A549 (cell line): ENCODE data around the gene ZDHHC17. TPM values are rescaled to one million over a fixed set of nuclear protein-coding genes. Genes with fewer than 3 reads are reported as not detected.

Source experiments
- ATAC-seq, 2 experiments: fragments of 200-7000 bp in 1 of 2; fragments of >200 bp in 1 of 2; cut with Nextera tagmentation in 1 of 2; cut with Tn5 transposase in 1 of 2; 3 replicates each; pipeline versions ENCODE4 v1.8.0 to v1.9.1; 2018 to 2020; ENCODE audit warnings: mild to moderate bottlenecking in 1 of 2, moderate library complexity in 1 of 2
- CTCF ChIA-PET: fragments of 300-600 bp; sonication (Branson Sonifier 250); formaldehyde crosslinking; extraction: SDS; loops from one replicate; lab custom pipeline; 2021; ENCODE audit warnings: antibody characterized with exemption, inconsistent platforms; lab: Yijun Ruan, JAX
- POLR2A ChIA-PET: fragments of 350-600 bp; formaldehyde crosslinking; extraction: SDS; loops from one replicate; lab custom pipeline; 2021; ENCODE audit warnings: antibody characterized with exemption, inconsistent platforms; lab: Yijun Ruan, JAX
- DNase-seq, 2 experiments: peaks; one replicate each; pipeline versions ENCODE4 v3.0.0 to v3.0.0-alpha.2; 2011 to 2016; ENCODE audit warnings: low read depth in 1 of 2, low spot score in 1 of 2
- FAIRE-seq: peaks from 2 replicates; lab custom pipeline; 2011; peaks lifted over from hg19 to GRCh38; lab: Jason Lieb, UNC
- H3K27ac ChIP-seq, 2 experiments: fragments of >200 bp; sonication (Bioruptor Twin); formaldehyde crosslinking; 3 replicates each; pipeline ENCODE4 v1.5.1; 2016 to 2017
- H3K4me1 ChIP-seq: fragments of >200 bp; sonication (Bioruptor Twin); formaldehyde crosslinking; 3 replicates; pipeline ENCODE4 v1.6.1; 2016
- H3K4me2 ChIP-seq: fragments of >200 bp; sonication (Bioruptor Twin); formaldehyde crosslinking; 3 replicates; pipeline ENCODE4 v1.6.1; 2016
- H3K4me3 ChIP-seq: fragments of >200 bp; sonication (Bioruptor Twin); formaldehyde crosslinking; 3 replicates; pipeline ENCODE4 v1.5.1; 2016
- H3K9me3 ChIP-seq: fragments of >200 bp; sonication (Bioruptor Twin); formaldehyde crosslinking; 3 replicates; pipeline ENCODE4 v1.6.1; 2016
- CBX2 ChIP-seq: fragments of 200-600 bp; sonication (generic); IDR thresholded peaks from 2 replicates; pipeline ENCODE4 v1.6.1; 2016; ENCODE audit warnings: low read depth, mild to moderate bottlenecking, borderline replicate concordance
- CHD2 ChIP-seq: fragments of 150-350 bp; IDR thresholded peaks from 2 replicates; pipeline ENCODE4 v1.6.1; 2014; ENCODE audit warnings: low read length; ENCODE audit not compliant: partially characterized antibody
- EHMT2 ChIP-seq: fragments of 200-600 bp; sonication (generic); IDR thresholded peaks from 2 replicates; pipeline ENCODE4 v1.6.1; 2016; ENCODE audit warnings: antibody characterized with exemption, low read depth, mild to moderate bottlenecking, moderate library complexity
- GATA3 ChIP-seq: IDR thresholded peaks from 2 replicates; pipeline ENCODE4 v1.6.1; 2012; ENCODE audit warnings: borderline replicate concordance
- HMGXB4 ChIP-seq: fragments of 250-450 bp; sonication (Bioruptor Pico); IDR thresholded peaks from 2 replicates; pipeline ENCODE4 v1.5.0; 2021; ENCODE audit warnings: mild to moderate bottlenecking, moderate library complexity, borderline replicate concordance
- HOXB13 ChIP-seq: fragments of 250-450 bp; sonication (Bioruptor Pico); IDR thresholded peaks from 2 replicates; pipeline ENCODE4 v1.5.0; 2020; ENCODE audit warnings: low read depth, mild to moderate bottlenecking, moderate library complexity
- JUN ChIP-seq, 2 experiments: fragments of >200 bp; sonication (Bioruptor Twin); formaldehyde crosslinking; IDR thresholded peaks; 2 replicates in 1 of 2; 3 replicates in 1 of 2; pipeline ENCODE4 v1.6.1; 2016 to 2017
- MAFK ChIP-seq: fragments of 450-650 bp; IDR thresholded peaks from 2 replicates; pipeline ENCODE4 v1.6.1; 2014; ENCODE audit not compliant: partially characterized antibody
- NFE2L2 ChIP-seq: fragments of 150-350 bp; conservative IDR thresholded peaks from 2 replicates; pipeline ENCODE4 v1.6.1; 2014; ENCODE audit warnings: low read length
- NPAS2 ChIP-seq: fragments of 250-450 bp; sonication (Bioruptor Pico); IDR thresholded peaks from 2 replicates; pipeline ENCODE4 v1.8.0; 2022; ENCODE audit warnings: mild to moderate bottlenecking, moderate library complexity, borderline replicate concordance
- NR3C1 ChIP-seq: fragments of >200 bp; sonication (Bioruptor Twin); formaldehyde crosslinking; IDR thresholded peaks from 3 replicates; pipeline ENCODE4 v1.6.1; 2017
- POLR2AphosphoS2 ChIP-seq: conservative IDR thresholded peaks from 2 replicates; pipeline ENCODE4 v1.6.1; 2012; ENCODE audit warnings: low read length, improper control_type of control experiment, inconsistent platforms
- RARB ChIP-seq: fragments of 250-450 bp; sonication (Bioruptor Pico); IDR thresholded peaks from 2 replicates; pipeline ENCODE4 v1.8.0; 2021; ENCODE audit warnings: mild to moderate bottlenecking, moderate library complexity
- RCOR1 ChIP-seq: fragments of 150-350 bp; IDR thresholded peaks from 2 replicates; pipeline ENCODE4 v1.6.1; 2014; ENCODE audit warnings: antibody characterized with exemption, low read length, low read depth
- RFX5 ChIP-seq: fragments of 450-650 bp; IDR thresholded peaks from 2 replicates; pipeline ENCODE4 v1.7.1; 2014; ENCODE audit warnings: antibody characterized with exemption, mild to moderate bottlenecking, moderate library complexity
- SMC3 ChIP-seq: fragments of >200 bp; sonication (Bioruptor Twin); formaldehyde crosslinking; IDR thresholded peaks from 3 replicates; pipeline ENCODE4 v1.6.1; 2018; ENCODE audit warnings: inconsistent platforms
- SREBF2 ChIP-seq: fragments of 450-650 bp; IDR thresholded peaks from 2 replicates; pipeline ENCODE4 v1.6.1; 2014; ENCODE audit warnings: mild to moderate bottlenecking, moderate library complexity
- TP53 ChIP-seq: fragments of 250-450 bp; sonication (Bioruptor Pico); IDR thresholded peaks from 2 replicates; pipeline ENCODE4 v1.5.0; 2021; ENCODE audit warnings: mild to moderate bottlenecking, moderate library complexity
- ZC3H11A ChIP-seq: fragments of 450-650 bp; IDR thresholded peaks from 2 replicates; pipeline ENCODE4 v1.6.1; 2014; ENCODE audit warnings: antibody characterized with exemption, mild to moderate bottlenecking
- ZNF302 ChIP-seq: fragments of 250-450 bp; sonication (Bioruptor Pico); IDR thresholded peaks from 2 replicates; pipeline ENCODE4 v1.9.0; 2021; ENCODE audit warnings: inconsistent platforms, mild to moderate bottlenecking, moderate library complexity
- ZSCAN20 ChIP-seq: fragments of 250-450 bp; sonication (Bioruptor Pico); IDR thresholded peaks from 2 replicates; pipeline ENCODE4 v1.8.0; 2022; ENCODE audit warnings: mild to moderate bottlenecking, moderate library complexity
- WGBS: methylation state at CpG from one replicate; pipeline ENCODE4 v1.1.6; 2017; ENCODE audit errors: missing lambda C conversion rate; 5-methylcytosine and 5-hydroxymethylcytosine counted together
- polyA plus RNA-seq, 4 experiments: library from polyadenylated mRNA; depleted of rRNA in 3 of 4; stranded (reverse); fragments of >200 nt; fragmentation: RNase III in 1 of 4; extraction: RNeasy Plus Mini Kit Qiagen cat#74134 plus additional on column Dnase treatment in 1 of 4; gene quantifications; 2 replicates in 3 of 4; 3 replicates in 1 of 4; pipeline ENCODE4 v1.2.3, GENCODE V29; 2011 to 2017
- TF ChIP-seq, protein P1 (sequence below): IDR thresholded peaks from 2 replicates; pipeline ENCODE4 v1.6.1; 2012
- TF ChIP-seq, protein P2 (sequence below): fragments of >200 bp; sonication (Bioruptor Twin); formaldehyde crosslinking; IDR thresholded peaks from 2 replicates; pipeline ENCODE4 v1.6.1; 2016
- TF ChIP-seq, protein P3 (sequence below): IDR thresholded peaks from 2 replicates; pipeline ENCODE4 v1.6.1; 2012

Gene ZDHHC17
- polyA plus RNA-seq, 2 of the 4 experiments (the other 2 are of a cell fraction): 28.1 to 54.8 TPM

DNA sequence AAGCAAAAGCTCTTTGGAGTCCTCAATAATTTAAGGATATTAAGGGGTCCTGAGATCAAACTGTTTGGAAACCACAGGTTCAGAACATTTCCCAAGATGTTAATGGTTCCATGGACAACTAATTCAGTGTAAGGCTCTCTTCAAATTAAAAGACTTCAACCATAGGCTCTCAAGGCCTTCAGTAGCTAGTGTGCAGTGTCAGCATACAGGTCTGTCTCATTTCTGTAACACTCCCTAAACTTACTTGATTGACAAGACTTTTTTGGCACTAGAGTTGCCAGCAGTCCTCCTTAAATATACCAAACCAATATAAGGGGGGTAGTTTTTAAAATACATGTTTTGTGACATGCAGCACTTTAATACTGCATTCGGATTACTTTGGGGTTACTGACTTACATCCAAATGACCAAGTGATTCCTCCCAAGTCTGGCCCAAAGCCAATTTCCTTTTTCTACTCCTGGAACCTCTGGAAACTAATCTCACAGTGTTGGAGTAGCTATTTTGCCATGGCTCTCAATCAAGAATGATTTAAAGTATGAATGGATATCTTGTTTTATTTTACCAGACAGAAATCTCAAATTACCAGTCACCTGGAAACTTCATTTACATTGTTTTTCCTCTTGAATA is 92.2 kb downstream of the ZDHHC17 start:
- peaks cover 4% of the 10 kb centered on the region; the same call in 1 of the 3 replicates for H3K9me3 ChIP-seq
- no peak for ATAC-seq
- ChIA-PET CTCF (interaction anchor here (0.7 to 2.1 kb wide), 4 partner anchors 10 to 155 kb away, joined by 3 to 9 read pairs (median 5); no protein-coding TSS in a partner anchor), POLR2A (no interaction called here)
- H3K4me2 ChIP-seq: no peak overlapping the region
- no peak for TF ChIP-seq GATA3
- TF ChIP-seq NFE2L2: no peak
- TF ChIP-seq RARB: no peak
- TF ChIP-seq, protein P1, sequence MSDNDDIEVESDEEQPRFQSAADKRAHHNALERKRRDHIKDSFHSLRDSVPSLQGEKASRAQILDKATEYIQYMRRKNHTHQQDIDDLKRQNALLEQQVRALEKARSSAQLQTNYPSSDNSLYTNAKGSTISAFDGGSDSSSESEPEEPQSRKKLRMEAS: no peak
- TF ChIP-seq, protein P2, sequence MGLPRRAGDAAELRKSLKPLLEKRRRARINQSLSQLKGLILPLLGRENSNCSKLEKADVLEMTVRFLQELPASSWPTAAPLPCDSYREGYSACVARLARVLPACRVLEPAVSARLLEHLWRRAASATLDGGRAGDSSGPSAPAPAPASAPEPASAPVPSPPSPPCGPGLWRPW: no peak
- no peak for TF ChIP-seq ZSCAN20 (CRISPR knock-in tag)
- TF ChIP-seq POLR2AphosphoS2: no peak
- TF ChIP-seq NR3C1: no peak
- no peak for TF ChIP-seq MAFK
- no peak for TF ChIP-seq TP53 (CRISPR knock-in tag)
- no peak for TF ChIP-seq JUN (IDR thresholded peaks at IDR 0.05)
- no peak for TF ChIP-seq RFX5
- TF ChIP-seq HOXB13 (CRISPR knock-in tag): no peak
- no peak for TF ChIP-seq NPAS2 (CRISPR knock-in tag)
- TF ChIP-seq RCOR1: no peak
- TF ChIP-seq SMC3: no peak
- no peak for TF ChIP-seq CHD2
- TF ChIP-seq CBX2: no peak
- TF ChIP-seq, all 56 proteins: peak for 0
- FAIRE-seq: no peak
- 92% methylated on average over 1 of the region's 1 CpG for WGBS
- Histone ChIP-seq H3K27ac (no peak overlapping the region), H3K4me3 (no peak overlapping the region), H3K4me1 (no peaks in the 10 kb centered on the region)
- no peak for DNase-seq

- WGBS: 91% methylated on average over 4 of the region's 4 CpGs
- ChIA-PET POLR2A (no interaction called here), CTCF (no interaction called here)
- Histone ChIP-seq H3K27ac (no peak overlapping the region), H3K9me3 (peaks cover 4% of the 10 kb centered on the region; the same call in 1 of the 3 replicates), H3K4me1 (no peaks in the 10 kb centered on the region), H3K4me3 (no peak overlapping the region), H3K4me2 (no peak overlapping the region)
- DNase-seq: no peak
- TF ChIP-seq RCOR1 (no peak), SREBF2 (no peak), ZC3H11A (no peak), GATA3 (no peak), HOXB13 (CRISPR knock-in tag) (no peak), EHMT2 (no peak), ZNF302 (CRISPR knock-in tag) (no peak), HMGXB4 (CRISPR knock-in tag) (no peak), CBX2 (no peak)
- TF ChIP-seq, protein P1: no peak
- TF ChIP-seq, protein P3, sequence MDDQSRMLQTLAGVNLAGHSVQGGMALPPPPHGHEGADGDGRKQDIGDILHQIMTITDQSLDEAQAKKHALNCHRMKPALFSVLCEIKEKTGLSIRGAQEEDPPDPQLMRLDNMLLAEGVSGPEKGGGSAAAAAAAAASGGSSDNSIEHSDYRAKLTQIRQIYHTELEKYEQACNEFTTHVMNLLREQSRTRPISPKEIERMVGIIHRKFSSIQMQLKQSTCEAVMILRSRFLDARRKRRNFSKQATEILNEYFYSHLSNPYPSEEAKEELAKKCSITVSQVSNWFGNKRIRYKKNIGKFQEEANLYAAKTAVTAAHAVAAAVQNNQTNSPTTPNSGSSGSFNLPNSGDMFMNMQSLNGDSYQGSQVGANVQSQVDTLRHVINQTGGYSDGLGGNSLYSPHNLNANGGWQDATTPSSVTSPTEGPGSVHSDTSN: no peak
- no peak for FAIRE-seq
- no peak; a peak in 1 of 6 replicates for ATAC-seq
Observed at GRCh38 chr12:76859611-76860010, 95.7 kb downstream of the ZDHHC17 start.
